ENCODE data around the gene ZNF548.
A peak's percentile ranks its signal among the peaks of the same experiment; 100 is the strongest.

ZNF548 gene

DNA sequence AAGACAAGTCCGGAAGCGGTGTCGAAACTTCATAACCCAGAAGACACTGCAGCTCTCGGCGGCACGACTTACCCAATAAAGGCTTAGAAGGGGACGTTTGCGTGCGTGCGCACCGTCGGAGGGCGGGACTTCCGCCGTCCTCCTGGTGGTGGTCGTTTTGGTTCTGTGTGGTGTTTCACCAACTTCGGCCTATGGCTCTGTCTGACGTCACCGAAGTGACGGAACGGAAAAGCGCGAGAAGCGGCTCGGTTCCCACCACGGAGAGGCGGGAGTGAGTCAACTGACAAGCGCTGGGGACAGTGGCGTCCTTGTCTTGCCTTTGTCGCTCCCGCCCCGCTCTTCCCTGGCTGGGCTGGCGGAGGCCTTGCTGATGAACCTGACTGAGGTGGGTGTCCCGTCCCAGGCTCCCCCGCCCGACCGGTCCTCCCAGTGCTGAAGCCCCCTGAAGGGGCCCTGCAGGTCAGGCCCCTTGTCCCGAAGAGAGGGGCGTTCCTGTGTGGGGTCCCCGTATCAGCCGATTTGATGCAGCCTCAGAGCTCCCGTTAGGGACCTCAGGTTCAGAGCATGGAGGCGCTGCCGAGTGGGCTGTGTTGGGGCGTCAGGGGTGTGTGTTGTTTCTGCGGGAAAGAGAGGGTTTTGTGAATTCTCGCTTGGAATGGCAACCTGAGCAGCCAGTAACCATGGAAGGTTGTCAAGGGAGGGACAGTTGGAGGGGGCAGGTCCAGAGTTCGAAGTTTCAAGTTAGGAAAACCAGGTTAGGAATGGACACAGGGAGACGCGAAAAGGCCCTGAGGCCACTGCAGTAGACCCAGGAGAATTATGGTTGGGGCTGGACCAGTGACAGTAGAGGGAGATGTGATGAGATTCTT, at the start of gene ZNF548:
TSS of gene ZNF548 (plus strand) at position 125 of the 869 bp plus-strand sequence. CDS start at position 371, 246 bp downstream.
- Histone ChIP-seq H3K27ac (peak within 1 kb of the TSS; percentile 42), H3K27me3 (no peaks in the 10 kb centered on the region), H3K9me3 (peaks cover 16% of the 10 kb centered on the region), H3K4me1 (ENCODE audit: control insufficient read depth in 1 of 2, insufficient read depth in 1 of 2, low read depth in 1 of 2, low read length in 1 of 2) (peaks cover 12 to 13% of the 10 kb centered on the region in 2 experiments), H3K4me3 (ENCODE audit: low read depth in 1 of 2, low read length in 1 of 2) (peak within 1 kb of the TSS; percentile 58 to 70), H3K36me3 (no peaks in the 10 kb centered on the region)
- TF ChIP-seq, protein P1, sequence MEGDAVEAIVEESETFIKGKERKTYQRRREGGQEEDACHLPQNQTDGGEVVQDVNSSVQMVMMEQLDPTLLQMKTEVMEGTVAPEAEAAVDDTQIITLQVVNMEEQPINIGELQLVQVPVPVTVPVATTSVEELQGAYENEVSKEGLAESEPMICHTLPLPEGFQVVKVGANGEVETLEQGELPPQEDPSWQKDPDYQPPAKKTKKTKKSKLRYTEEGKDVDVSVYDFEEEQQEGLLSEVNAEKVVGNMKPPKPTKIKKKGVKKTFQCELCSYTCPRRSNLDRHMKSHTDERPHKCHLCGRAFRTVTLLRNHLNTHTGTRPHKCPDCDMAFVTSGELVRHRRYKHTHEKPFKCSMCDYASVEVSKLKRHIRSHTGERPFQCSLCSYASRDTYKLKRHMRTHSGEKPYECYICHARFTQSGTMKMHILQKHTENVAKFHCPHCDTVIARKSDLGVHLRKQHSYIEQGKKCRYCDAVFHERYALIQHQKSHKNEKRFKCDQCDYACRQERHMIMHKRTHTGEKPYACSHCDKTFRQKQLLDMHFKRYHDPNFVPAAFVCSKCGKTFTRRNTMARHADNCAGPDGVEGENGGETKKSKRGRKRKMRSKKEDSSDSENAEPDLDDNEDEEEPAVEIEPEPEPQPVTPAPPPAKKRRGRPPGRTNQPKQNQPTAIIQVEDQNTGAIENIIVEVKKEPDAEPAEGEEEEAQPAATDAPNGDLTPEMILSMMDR (IDR thresholded peaks at IDR 0.05) = no peak

DNA sequence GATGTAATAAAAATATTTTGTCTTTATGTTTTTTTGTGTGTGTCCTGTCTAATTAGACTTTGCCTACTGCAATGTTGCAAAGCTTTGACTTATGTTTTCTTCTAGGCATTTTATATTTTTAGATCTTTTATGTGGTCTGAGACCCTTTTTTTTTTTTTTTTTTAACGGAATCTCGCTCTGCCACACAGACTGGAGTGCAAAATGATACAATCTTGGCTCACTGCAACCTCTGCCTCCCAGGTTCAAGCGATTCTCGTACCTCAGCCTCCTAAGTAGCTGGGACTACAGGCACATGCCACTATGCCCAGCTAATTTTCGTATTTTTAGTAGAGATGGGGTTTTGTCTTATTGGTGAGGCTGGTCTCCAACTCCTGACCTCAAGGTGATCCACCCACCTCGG, 47.1 kb upstream of the ZNF548 start:
- H3K27ac ChIP-seq = no peak overlapping the region
- TF ChIP-seq, protein P1 (IDR thresholded peaks at IDR 0.05) = no peak
- H3K27me3 ChIP-seq = peaks cover 29% of the 10 kb centered on the region
- no peaks in the 10 kb centered on the region for H3K4me1 ChIP-seq (ENCODE audit: control insufficient read depth in 1 of 2, insufficient read depth in 1 of 2, low read depth in 1 of 2, low read length in 1 of 2)
- H3K9me3 ChIP-seq = no peaks in the 10 kb centered on the region
- H3K36me3 ChIP-seq = no peaks in the 10 kb centered on the region
- H3K4me3 ChIP-seq (ENCODE audit: low read depth in 1 of 2, low read length in 1 of 2) = no peak overlapping the region

DNA sequence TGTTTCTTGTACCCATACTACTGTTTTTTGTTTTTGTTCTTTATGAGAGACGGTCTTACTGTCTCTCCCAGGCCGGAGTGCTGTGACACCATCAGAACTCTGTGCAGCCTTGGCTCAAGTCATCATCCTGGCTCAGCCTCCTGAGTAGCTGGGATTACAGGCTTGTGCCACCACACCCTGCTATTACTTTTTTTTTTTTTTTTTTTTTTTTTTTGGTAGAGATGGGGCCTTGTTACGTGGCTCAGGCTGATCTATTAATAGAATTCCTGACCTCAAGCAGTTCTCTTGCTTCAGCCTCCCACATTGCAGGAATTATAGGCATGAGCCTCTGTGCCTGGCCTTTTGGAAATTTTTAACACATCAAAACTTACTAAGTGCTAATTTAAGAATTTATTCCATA, 41.5 kb upstream of the ZNF548 start:
- Histone ChIP-seq H3K4me3 (ENCODE audit: low read depth in 1 of 2, low read length in 1 of 2) (no peak overlapping the region), H3K27me3 (peaks cover 36% of the 10 kb centered on the region), H3K9me3 (no peaks in the 10 kb centered on the region), H3K27ac (no peak overlapping the region), H3K36me3 (no peaks in the 10 kb centered on the region), H3K4me1 (ENCODE audit: control insufficient read depth in 1 of 2, insufficient read depth in 1 of 2, low read depth in 1 of 2, low read length in 1 of 2) (peaks cover 12 to 17% of the 10 kb centered on the region in 2 experiments)
- TF ChIP-seq, protein P1 (IDR thresholded peaks at IDR 0.05) = no peak

DNA sequence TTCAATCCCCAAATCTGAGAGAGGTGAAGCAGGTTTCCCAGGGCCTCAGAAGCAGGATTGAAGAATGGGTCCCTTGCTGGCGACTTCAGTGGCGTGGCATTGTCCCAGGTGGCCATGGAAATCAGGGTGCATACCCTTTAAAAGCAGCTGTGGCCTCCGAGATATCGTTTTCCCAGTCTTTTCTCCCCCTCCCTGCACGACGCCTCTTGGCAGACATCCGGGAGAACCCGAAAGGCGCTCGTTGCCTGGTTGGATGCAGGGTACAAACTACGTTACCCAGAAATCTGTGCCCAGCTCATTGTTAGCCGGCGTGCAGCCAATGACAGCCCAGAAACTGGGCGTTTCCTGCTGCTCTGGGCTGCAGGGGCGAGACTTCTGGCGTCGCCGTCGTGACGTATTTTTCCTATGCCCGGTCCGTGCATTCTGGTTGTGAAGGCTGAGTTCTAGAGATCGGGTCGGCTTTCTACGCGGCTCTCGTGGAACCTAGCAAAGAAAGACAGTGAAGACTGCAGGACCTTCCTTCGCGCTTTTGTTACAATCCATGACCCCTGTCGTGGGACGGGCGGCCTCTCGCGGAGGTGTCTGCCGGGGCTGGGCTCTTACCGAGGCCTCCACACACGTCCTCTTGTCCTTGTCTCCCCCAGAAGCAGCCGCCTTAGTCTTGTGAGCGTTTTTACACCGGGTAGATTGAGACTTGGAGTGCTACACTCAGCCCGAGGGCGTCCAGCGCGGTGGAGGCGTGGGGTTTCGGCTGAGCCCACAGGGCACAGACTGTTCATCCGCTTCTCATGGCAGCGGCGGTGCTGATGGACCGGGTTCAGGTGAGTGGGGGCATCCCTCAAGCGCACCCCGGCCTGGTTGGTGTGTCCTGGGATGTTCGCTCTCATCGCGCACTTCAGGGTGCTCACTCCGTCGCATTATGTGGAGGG, 38.5 kb upstream of the ZNF548 start, which contains the start of gene ZNF304:
TSS of gene ZNF304 (plus strand) at position 395 of the 929 bp plus-strand sequence. CDS start at position 789, 394 bp downstream.
- peaks cover 13% of the 10 kb centered on the region for H3K36me3 ChIP-seq
- peak within 1 kb of the TSS; percentile 36 for H3K27ac ChIP-seq
- peaks cover 2% of the 10 kb centered on the region for H3K9me3 ChIP-seq
- TF ChIP-seq, protein P1 (IDR thresholded peaks at IDR 0.05) = no peak
- H3K27me3 ChIP-seq = peaks cover 20% of the 10 kb centered on the region
- peaks cover 12 to 17% of the 10 kb centered on the region in 2 experiments for H3K4me1 ChIP-seq (ENCODE audit: control insufficient read depth in 1 of 2, insufficient read depth in 1 of 2, low read depth in 1 of 2, low read length in 1 of 2)
- H3K4me3 ChIP-seq (ENCODE audit: low read depth in 1 of 2, low read length in 1 of 2) = peak within 1 kb of the TSS; percentile 64 to 77

DNA sequence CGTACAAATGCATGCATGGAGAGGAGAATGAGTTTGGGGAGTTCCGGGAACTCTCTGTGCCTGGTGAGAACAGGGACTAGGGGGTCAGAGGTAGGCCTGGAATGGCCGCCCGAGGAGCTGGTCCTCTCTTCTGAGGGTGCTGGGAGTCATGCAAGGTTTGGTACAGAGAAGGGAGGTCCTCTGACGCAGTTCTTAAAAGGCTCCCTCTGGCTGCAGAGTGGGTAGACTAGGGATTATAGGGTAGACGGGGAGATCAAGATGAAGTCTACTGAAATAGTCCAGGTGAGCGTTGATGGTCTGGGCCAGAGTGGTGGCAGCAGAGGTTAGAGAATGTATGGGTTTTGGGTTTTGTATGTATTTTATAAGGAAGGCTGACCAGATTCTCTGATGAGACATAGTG, 37.8 kb upstream of the ZNF548 start:
- Histone ChIP-seq H3K4me1 (ENCODE audit: control insufficient read depth in 1 of 2, insufficient read depth in 1 of 2, low read depth in 1 of 2, low read length in 1 of 2) (peaks cover 12 to 17% of the 10 kb centered on the region in 2 experiments), H3K9me3 (peaks cover 4% of the 10 kb centered on the region), H3K36me3 (peaks cover 19% of the 10 kb centered on the region), H3K27ac (no peak overlapping the region), H3K27me3 (peaks cover 13% of the 10 kb centered on the region), H3K4me3 (ENCODE audit: low read depth in 1 of 2, low read length in 1 of 2) (peak overlapping the region; percentile 64 to 77)
- TF ChIP-seq, protein P1 (IDR thresholded peaks at IDR 0.05) = no peak

Measured in neutrophil (primary cell).